HG03135 (cell line): ENCODE results near the gene LCE4A.

Experiments used
- ATAC-seq: cut with Tn5 transposase; IDR thresholded peaks from one replicate; pipeline ENCODE4 v1.9.1; 2021; ENCODE audit warnings: mild to moderate bottlenecking, moderate library complexity; ENCODE audit not compliant: unreplicated experiment

The LCE4A gene

DNA sequence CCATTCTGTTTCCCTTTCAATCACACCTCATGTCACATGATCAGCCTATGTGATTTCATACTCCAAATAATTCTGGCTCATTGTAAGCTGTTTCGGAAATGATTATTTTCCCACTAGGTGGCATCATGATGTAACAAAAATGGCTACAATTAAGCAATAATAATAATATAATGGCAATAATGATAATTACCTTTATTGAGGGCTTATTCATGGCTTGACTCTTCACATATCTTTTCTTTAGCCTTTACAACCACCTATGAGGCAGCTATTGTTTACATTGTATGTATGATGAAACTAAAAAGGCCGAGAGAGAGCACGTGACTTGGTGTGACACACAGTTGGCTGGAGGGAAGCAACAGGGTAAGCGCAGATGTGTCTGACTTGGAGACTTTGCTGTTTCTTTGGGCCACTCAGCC is 37.3 kb downstream of the LCE4A start:
- no peak for ATAC-seq

DNA sequence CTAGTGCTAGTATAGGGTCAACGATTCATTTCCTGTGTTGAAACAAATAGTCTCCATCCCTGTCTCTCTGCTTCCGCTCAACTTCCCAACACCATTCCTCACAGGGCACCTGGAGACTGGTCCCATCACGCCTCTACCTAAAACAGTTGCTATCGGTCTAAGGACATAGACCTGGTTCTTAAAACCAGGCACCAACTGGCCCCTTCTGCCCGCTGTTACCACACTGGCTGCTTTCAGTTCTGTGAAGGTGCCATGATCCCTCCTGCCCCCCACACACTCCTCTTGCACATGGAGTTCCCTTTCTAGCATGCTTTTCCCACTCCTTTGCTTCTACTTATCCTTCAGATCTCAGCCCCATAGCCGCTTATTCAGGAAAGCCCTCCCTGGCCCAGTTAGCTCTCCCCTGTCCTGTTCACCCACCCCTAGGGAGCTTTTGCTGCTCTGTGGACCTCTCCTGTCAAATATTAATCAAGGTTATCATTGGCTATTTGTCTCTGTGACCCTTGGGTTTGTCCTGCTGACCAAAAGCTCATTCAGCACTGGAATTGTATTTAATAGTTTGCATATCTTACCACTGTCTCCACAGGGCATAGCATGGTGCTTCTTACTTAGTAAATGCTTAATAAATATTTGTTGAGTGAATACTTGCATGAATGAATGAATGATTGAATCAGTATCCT is 37.9 kb downstream of the LCE4A start:
- ATAC-seq, result no peak

DNA sequence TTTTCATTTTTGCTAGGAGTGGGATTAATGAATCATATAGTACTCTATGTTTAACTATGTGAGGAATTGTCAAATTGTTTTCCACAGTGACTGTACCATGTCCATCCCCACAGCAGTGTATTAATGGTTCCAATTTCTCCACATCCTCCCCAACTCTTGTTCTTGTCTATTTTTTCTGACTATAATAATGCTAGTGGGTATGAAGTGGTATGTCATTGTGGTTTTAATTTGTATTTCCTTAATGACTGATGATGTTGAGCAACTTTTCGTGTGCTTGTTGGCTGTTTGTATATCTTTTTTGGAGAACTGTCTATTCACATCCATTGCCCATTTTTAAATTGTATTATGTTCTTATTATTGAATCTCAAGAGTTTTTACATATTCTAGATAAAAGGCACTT is 39.9 kb downstream of the LCE4A start:
- ATAC-seq, result no peak

DNA sequence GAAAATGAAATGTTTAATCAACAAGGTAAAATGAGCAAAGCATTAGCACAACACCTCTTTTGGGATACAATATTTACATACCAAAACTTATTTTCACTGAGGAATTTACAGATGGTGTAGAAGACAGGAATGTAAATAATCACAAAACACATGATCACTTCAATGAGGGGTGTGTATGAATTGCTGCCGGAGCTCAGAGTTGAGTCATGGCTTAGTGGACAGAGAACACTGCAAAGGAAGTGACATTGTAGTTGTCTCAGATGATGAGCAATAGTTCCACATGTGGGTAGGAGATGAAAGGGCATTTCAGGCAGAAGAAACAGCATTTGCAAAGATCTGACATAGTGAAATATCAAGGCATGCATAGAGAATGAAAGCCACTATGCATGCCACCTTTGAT is 44.3 kb downstream of the LCE4A start:
- ATAC-seq, result no peak

DNA sequence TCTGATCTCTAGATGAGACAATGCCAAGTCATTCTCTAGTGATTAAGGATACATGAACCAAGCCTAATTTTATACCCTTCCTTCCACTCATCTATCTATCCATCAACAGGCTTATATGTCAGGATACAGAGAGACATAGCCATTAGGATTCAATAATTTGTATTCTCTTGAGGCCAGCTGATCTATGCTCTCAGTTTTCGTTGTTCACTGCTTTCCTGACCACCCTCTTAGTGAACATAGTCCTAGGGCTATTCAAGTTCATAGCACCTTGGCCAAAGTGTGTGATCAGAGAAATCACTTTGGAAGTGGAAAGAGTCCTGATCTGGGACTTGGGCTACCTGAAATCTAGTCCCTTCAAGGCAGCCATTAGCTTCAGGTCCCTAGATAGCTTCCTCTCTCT is 45.6 kb downstream of the LCE4A start:
- no peak for ATAC-seq

DNA sequence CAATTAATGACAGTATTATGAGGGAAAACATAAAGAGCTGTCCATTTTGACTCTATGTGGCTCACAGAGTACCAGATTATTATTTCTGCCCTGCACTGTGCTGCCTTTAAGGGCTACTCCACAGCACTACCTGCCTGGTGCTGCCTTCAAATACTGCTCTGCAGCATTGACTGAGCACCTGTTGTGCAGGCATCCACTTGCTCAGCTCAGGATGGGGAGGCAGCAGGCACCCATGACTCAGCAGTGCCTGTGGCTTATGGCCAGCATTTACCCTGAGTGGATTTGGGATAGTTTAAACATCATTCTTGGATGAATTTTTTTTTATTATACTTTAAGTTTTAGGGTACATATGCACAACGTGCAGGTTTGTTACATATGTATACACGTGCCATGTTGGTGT is 48.9 kb downstream of the LCE4A start:
- ATAC-seq, result no peak

DNA sequence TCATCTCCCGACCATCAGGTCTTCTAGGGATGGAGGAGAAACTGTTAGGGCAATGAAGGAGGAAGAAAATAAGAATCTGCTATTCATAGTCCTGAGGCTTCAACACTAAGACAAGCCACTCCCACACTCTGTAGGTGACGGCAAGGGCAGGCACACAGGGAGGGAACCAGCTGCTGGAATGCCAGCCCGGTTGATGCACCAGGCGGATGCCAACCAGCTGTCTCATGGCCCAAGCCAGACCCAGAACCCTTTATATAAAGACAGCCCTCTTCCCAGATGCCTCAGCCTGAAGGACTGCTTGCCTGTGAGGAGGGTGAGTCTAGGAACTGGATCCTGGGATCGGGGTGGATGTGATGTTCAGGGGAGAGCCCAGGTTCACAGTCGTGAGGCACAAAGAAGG is 49.8 kb downstream of the LCE4A start, which contains the start of gene KPRP:
Gene KPRP (plus strand): TSS at position 279 of the 400 bp plus-strand sequence. CDS start 1,564 bp downstream, outside the sequence.
- no peak for ATAC-seq

DNA sequence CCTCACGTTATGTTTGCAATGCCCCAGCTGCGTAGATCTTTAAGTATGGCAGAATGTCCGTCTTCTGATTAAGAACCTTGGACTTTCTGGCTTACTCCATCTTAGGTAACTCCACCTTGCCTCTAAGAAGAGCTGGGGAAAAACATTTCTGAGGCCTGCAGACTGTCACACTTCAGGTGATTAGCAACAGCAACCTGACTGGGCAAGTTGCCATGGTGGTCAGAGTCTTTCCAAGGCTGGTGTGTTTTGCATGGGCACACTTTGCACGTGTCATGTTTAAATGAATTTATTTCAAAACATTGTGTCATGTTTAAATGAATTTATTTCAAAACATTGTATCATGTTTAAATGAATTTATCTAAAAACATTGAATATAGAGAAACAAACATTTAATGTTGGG is 50.7 kb downstream of the LCE4A start:
- ATAC-seq, result no peak
